Activated naive CD8-positive, alpha-beta T cell treated with anti-CD3 and anti-CD28 coated beads for 36 hours (primary cell): ENCODE results near the gene RAB40C. TPM values are rescaled to one million over a fixed set of nuclear protein-coding genes. Genes with fewer than 3 reads are reported as not detected.

Experiments used
- DNase-seq: peaks from one replicate; pipeline ENCODE4 v3.0.0; 2021
- H3K27ac Mint-ChIP-seq: one replicate; pipeline ENCODE4 v1.8.0; 2022; ENCODE audit warnings: mild to moderate bottlenecking, moderate library complexity, mixed read lengths
- H3K27me3 Mint-ChIP-seq: one replicate; pipeline ENCODE4 v1.8.0; 2022; ENCODE audit warnings: mild to moderate bottlenecking, mixed read lengths
- H3K36me3 Mint-ChIP-seq: one replicate; pipeline ENCODE4 v1.8.0; 2021; ENCODE audit warnings: mild to moderate bottlenecking, mixed read lengths
- H3K4me1 Mint-ChIP-seq: one replicate; pipeline ENCODE4 v1.8.0; 2021; ENCODE audit warnings: mixed read lengths
- H3K4me3 Mint-ChIP-seq: one replicate; pipeline ENCODE4 v1.8.0; 2022; ENCODE audit warnings: mild to moderate bottlenecking, moderate library complexity, mixed read lengths
- H3K9me3 Mint-ChIP-seq: one replicate; pipeline ENCODE4 v1.8.0; 2022; ENCODE audit warnings: mixed read lengths
- total RNA-seq, 2 experiments: library from RNA; stranded (reverse); gene quantifications; one replicate each; pipeline ENCODE4 v1.2.3, GENCODE V29; 2021

Gene RAB40C
- total RNA-seq, 2 experiments from 2014 or later: 7.2 to 7.6 TPM

GRCh38 chr16:633336-634050 is 43.6 kb downstream of the RAB40C start:
- no peak overlapping the region for H3K27ac Mint-ChIP-seq
- no peak for DNase-seq
- peaks cover 5% of the 10 kb centered on the region for H3K36me3 Mint-ChIP-seq
- no peak overlapping the region for H3K4me3 Mint-ChIP-seq
- H3K9me3 Mint-ChIP-seq: no peaks in the 10 kb centered on the region
- peaks cover 7% of the 10 kb centered on the region for H3K4me1 Mint-ChIP-seq
- peaks cover 5% of the 10 kb centered on the region for H3K27me3 Mint-ChIP-seq

GRCh38 chr16:634051-634670 is 44.3 kb downstream of the RAB40C start:
- Mint-ChIP-seq H3K27ac (no peak overlapping the region), H3K36me3 (peaks cover 5% of the 10 kb centered on the region), H3K4me3 (peak overlapping the region; percentile 51), H3K9me3 (no peaks in the 10 kb centered on the region), H3K27me3 (peaks cover 5% of the 10 kb centered on the region), H3K4me1 (peaks cover 7% of the 10 kb centered on the region)
- DNase-seq: no peak

- Mint-ChIP-seq H3K27me3 (peaks cover 5% of the 10 kb centered on the region), H3K4me3 (peak overlapping the region; percentile 87), H3K4me1 (peaks cover 7% of the 10 kb centered on the region), H3K9me3 (no peaks in the 10 kb centered on the region), H3K36me3 (peaks cover 5% of the 10 kb centered on the region), H3K27ac (peak overlapping the region; percentile 66)
- no peak for DNase-seq
Measured at GRCh38 chr16:634996-635395, 45.1 kb downstream of the RAB40C start.

- Mint-ChIP-seq H3K27me3 (peaks cover 5% of the 10 kb centered on the region), H3K36me3 (peaks cover 5% of the 10 kb centered on the region), H3K27ac (no peak overlapping the region), H3K4me1 (peaks cover 7% of the 10 kb centered on the region), H3K9me3 (no peaks in the 10 kb centered on the region), H3K4me3 (peak overlapping the region; percentile 87)
- DNase-seq: peak; percentile 32
Measured at GRCh38 chr16:635573-636205, 45.8 kb downstream of the RAB40C start.

- Mint-ChIP-seq H3K9me3 (no peaks in the 10 kb centered on the region), H3K4me3 (peak within 1 kb of the TSS; percentile 87), H3K4me1 (peaks cover 7% of the 10 kb centered on the region), H3K27me3 (peaks cover 5% of the 10 kb centered on the region), H3K36me3 (peaks cover 5% of the 10 kb centered on the region), H3K27ac (peak within 1 kb of the TSS; percentile 94)
- DNase-seq: peak; percentile 92
Measured at GRCh38 chr16:636206-637080, 46.6 kb downstream of the RAB40C start, which contains the start of gene METTL26. Gene METTL26 (minus strand): TSS chr16:636305. CDS start chr16:636290, 15 bp downstream.

GRCh38 chr16:637081-638018 is 47.5 kb downstream of the RAB40C start:
- H3K36me3 Mint-ChIP-seq: peaks cover 5% of the 10 kb centered on the region
- peaks cover 5% of the 10 kb centered on the region for H3K27me3 Mint-ChIP-seq
- H3K27ac Mint-ChIP-seq: peak overlapping the region; percentile 94
- no peaks in the 10 kb centered on the region for H3K9me3 Mint-ChIP-seq
- peak; percentile 83 for DNase-seq
- H3K4me3 Mint-ChIP-seq: peak overlapping the region; percentile 87
- H3K4me1 Mint-ChIP-seq: peaks cover 7% of the 10 kb centered on the region

- Mint-ChIP-seq H3K27ac (no peak overlapping the region), H3K4me3 (no peak overlapping the region)
Measured at GRCh38 chr16:638034-638543, 48.2 kb downstream of the RAB40C start.

GRCh38 chr16:638836-639235 is 49.0 kb downstream of the RAB40C start:
- DNase-seq: no peak
- H3K9me3 Mint-ChIP-seq: no peaks in the 10 kb centered on the region
- peaks cover 5% of the 10 kb centered on the region for H3K27me3 Mint-ChIP-seq
- no peak overlapping the region for H3K27ac Mint-ChIP-seq
- H3K4me3 Mint-ChIP-seq: no peak overlapping the region
- H3K4me1 Mint-ChIP-seq: peaks cover 11% of the 10 kb centered on the region
- H3K36me3 Mint-ChIP-seq: peaks cover 7% of the 10 kb centered on the region

More at GRCh38 chr16:638034-638543, 48.2 kb downstream of the RAB40C start:
- H3K36me3 Mint-ChIP-seq: peaks cover 5% of the 10 kb centered on the region
- no peaks in the 10 kb centered on the region for H3K9me3 Mint-ChIP-seq
- DNase-seq: no peak
- peaks cover 5% of the 10 kb centered on the region for H3K27me3 Mint-ChIP-seq
- H3K4me1 Mint-ChIP-seq: peaks cover 8% of the 10 kb centered on the region

- H3K27me3 Mint-ChIP-seq: peaks cover 5% of the 10 kb centered on the region
- peaks cover 19% of the 10 kb centered on the region for H3K4me1 Mint-ChIP-seq
- H3K4me3 Mint-ChIP-seq: peak overlapping the region; percentile 55
- no peak for DNase-seq
- H3K27ac Mint-ChIP-seq: no peak overlapping the region
- peaks cover 14% of the 10 kb centered on the region for H3K36me3 Mint-ChIP-seq
- H3K9me3 Mint-ChIP-seq: no peaks in the 10 kb centered on the region
Measured at GRCh38 chr16:640614-641013, 50.7 kb downstream of the RAB40C start.

GRCh38 chr16:641326-642188 is 51.7 kb downstream of the RAB40C start, which contains the start of gene MCRIP2:
Gene MCRIP2 (plus strand): TSS chr16:641828. CDS start chr16:641992, 164 bp downstream.
- peaks cover 3% of the 10 kb centered on the region for H3K27me3 Mint-ChIP-seq
- H3K4me1 Mint-ChIP-seq: peaks cover 18% of the 10 kb centered on the region
- DNase-seq: peak; percentile 88
- peaks cover 13% of the 10 kb centered on the region for H3K36me3 Mint-ChIP-seq
- no peaks in the 10 kb centered on the region for H3K9me3 Mint-ChIP-seq
- peak within 1 kb of the TSS; percentile 66 for H3K27ac Mint-ChIP-seq
- peak within 1 kb of the TSS; percentile 83 for H3K4me3 Mint-ChIP-seq

- H3K27ac Mint-ChIP-seq: peak overlapping the region; percentile 66
- H3K4me3 Mint-ChIP-seq: peak overlapping the region; percentile 83
- H3K9me3 Mint-ChIP-seq: no peaks in the 10 kb centered on the region
- peak; percentile 63 for DNase-seq
- H3K4me1 Mint-ChIP-seq: peaks cover 19% of the 10 kb centered on the region
- peaks cover 11% of the 10 kb centered on the region for H3K36me3 Mint-ChIP-seq
- no peaks in the 10 kb centered on the region for H3K27me3 Mint-ChIP-seq
Measured at GRCh38 chr16:642189-643049, 52.6 kb downstream of the RAB40C start.

- peak overlapping the region; percentile 66 for H3K27ac Mint-ChIP-seq
Measured at GRCh38 chr16:643050-643368, 53.1 kb downstream of the RAB40C start.

More at GRCh38 chr16:643050-643368, 53.1 kb downstream of the RAB40C start:
- no peak for DNase-seq
- Mint-ChIP-seq H3K27me3 (no peaks in the 10 kb centered on the region), H3K4me1 (peaks cover 17% of the 10 kb centered on the region), H3K4me3 (peak overlapping the region; percentile 83), H3K36me3 (peaks cover 11% of the 10 kb centered on the region), H3K9me3 (no peaks in the 10 kb centered on the region)
